HG03354 (cell line): ENCODE data around the gene COMMD9.

Experiments used
- ATAC-seq: cut with Tn5 transposase; IDR thresholded peaks from one replicate; pipeline ENCODE4 v1.9.1; 2021; ENCODE audit warnings: mild to moderate bottlenecking; ENCODE audit not compliant: unreplicated experiment, poor library complexity, severe bottlenecking

The COMMD9 gene

GRCh38 chr11:36300650-36301049, 11.4 kb upstream of the COMMD9 start:
- no peak for ATAC-seq

GRCh38 chr11:36296884-36297543, 7.8 kb upstream of the COMMD9 start:
- ATAC-seq, result no peak

GRCh38 chr11:36295926-36296325, 6.7 kb upstream of the COMMD9 start, which contains the start of gene PRR5L:
Gene PRR5L (plus strand): TSS chr11:36296288. CDS start chr11:36401122, 104,834 bp downstream.
- ATAC-seq, result no peak

- ATAC-seq, result no peak
Measured at GRCh38 chr11:36292311-36292722, 3.1 kb upstream of the COMMD9 start.

GRCh38 chr11:36288442-36289225, 590 bp downstream of the COMMD9 start:
- peak; percentile 20 for ATAC-seq

- ATAC-seq, result no peak
Measured at GRCh38 chr11:36282926-36283325, 6.3 kb downstream of the COMMD9 start.

- ATAC-seq, result no peak
Measured at GRCh38 chr11:36281850-36282249, 7.4 kb downstream of the COMMD9 start.

GRCh38 chr11:36280531-36280930, 8.7 kb downstream of the COMMD9 start:
- no peak for ATAC-seq

GRCh38 chr11:36278531-36279282, 10.5 kb downstream of the COMMD9 start:
- ATAC-seq, result no peak

- ATAC-seq, result no peak
Measured at GRCh38 chr11:36274414-36274813, 14.8 kb downstream of the COMMD9 start.

- no peak for ATAC-seq
Measured at GRCh38 chr11:36273110-36273509, 16.1 kb downstream of the COMMD9 start.

GRCh38 chr11:36271794-36272407, 17.3 kb downstream of the COMMD9 start:
- ATAC-seq, result no peak

- ATAC-seq, result no peak
Measured at GRCh38 chr11:36270701-36271100, 18.5 kb downstream of the COMMD9 start.

GRCh38 chr11:36268337-36268985, 20.8 kb downstream of the COMMD9 start:
- ATAC-seq, result no peak

GRCh38 chr11:36266767-36267166, 22.5 kb downstream of the COMMD9 start:
- no peak for ATAC-seq

- peak; percentile 86 for ATAC-seq
Measured at GRCh38 chr11:36265793-36266628, 23.2 kb downstream of the COMMD9 start.

- ATAC-seq, result no peak
Measured at GRCh38 chr11:36264973-36265344, 24.3 kb downstream of the COMMD9 start.

- ATAC-seq, result no peak
Measured at GRCh38 chr11:36264011-36264972, 24.9 kb downstream of the COMMD9 start.
